OCI-LY7 (cell line): ENCODE results near the gene GTPBP4. TPM values are rescaled to one million over a fixed set of nuclear protein-coding genes. Genes with fewer than 3 reads are reported as not detected.
A peak's percentile ranks its signal among the peaks of the same experiment; 100 is the strongest.

ENCODE experiments used
- BruUV-seq: library from RNA; stranded (reverse); fragments of 400-500 nt; replicated peaks from 2 replicates; lab custom pipeline; 2021; lab: Mats Ljungman, UMichigan
- CTCF ChIA-PET: fragments of 300-600 bp; sonication (Branson Sonifier 250); formaldehyde crosslinking; loops from one replicate; lab custom pipeline; 2022; ENCODE audit warnings: antibody characterized with exemption; ENCODE audit not compliant: unreplicated experiment; lab: Charles Lee
- POLR2A ChIA-PET: fragments of 300-600 bp; sonication (Branson Sonifier 250); formaldehyde crosslinking; loops from one replicate; lab custom pipeline; 2022; ENCODE audit warnings: antibody characterized with exemption; lab: Charles Lee
- DNase-seq: peaks from one replicate; pipeline ENCODE4 v3.0.0-alpha.2; 2015; ENCODE audit warnings: low spot score
- H2AFZ ChIP-seq: fragments of 200-600 bp; sonication (generic), shearing (Covaris generic); 2 replicates; pipeline ENCODE4 v1.6.1; 2014; ENCODE audit warnings: mild to moderate bottlenecking, antibody characterized with exemption, low read length, moderate library complexity
- H3K27ac ChIP-seq: fragments of 200-600 bp; sonication (generic); 2 replicates; pipeline ENCODE4 v1.5.1; 2014; ENCODE audit warnings: mixed run types, low read depth, mild to moderate bottlenecking, moderate library complexity, low read length, inconsistent platforms; ENCODE audit not compliant: poor library complexity, severe bottlenecking
- H3K36me3 ChIP-seq: fragments of 200-600 bp; sonication (generic); 2 replicates; pipeline ENCODE4 v1.6.1; 2014; ENCODE audit warnings: mild to moderate bottlenecking, antibody characterized with exemption, low read length, moderate library complexity, mixed read lengths; ENCODE audit not compliant: insufficient read depth
- H3K4me1 ChIP-seq: fragments of 200-600 bp; sonication (generic); 2 replicates; pipeline ENCODE4 v1.5.1; 2014; ENCODE audit warnings: mild to moderate bottlenecking, low read length; ENCODE audit not compliant: insufficient read depth, poor library complexity, severe bottlenecking
- H3K4me2 ChIP-seq: fragments of 200-600 bp; sonication (generic); 2 replicates; pipeline ENCODE4 v1.6.1; 2014; ENCODE audit warnings: mild to moderate bottlenecking, low read length
- H3K4me3 ChIP-seq: fragments of 200-600 bp; sonication (generic); 2 replicates; pipeline ENCODE4 v1.5.1; 2014; ENCODE audit warnings: mild to moderate bottlenecking, low read depth, low read length; ENCODE audit not compliant: poor library complexity, severe bottlenecking
- H3K79me2 ChIP-seq: fragments of 200-600 bp; sonication (generic); 2 replicates; pipeline ENCODE4 v1.6.1; 2016; ENCODE audit warnings: low read depth, mild to moderate bottlenecking, low read length, moderate library complexity, mixed read lengths; ENCODE audit not compliant: insufficient read depth
- H3K9me2 ChIP-seq: fragments of 200-600 bp; sonication (generic); 2 replicates; pipeline ENCODE4 v1.6.1; 2016; ENCODE audit warnings: mild to moderate bottlenecking, low read length, mixed read lengths; ENCODE audit not compliant: insufficient read depth
- H3K9me3 ChIP-seq: fragments of 200-600 bp; sonication (generic); 2 replicates; pipeline ENCODE4 v1.6.1; 2014; ENCODE audit warnings: mild to moderate bottlenecking, mixed run types, low read length, mixed read lengths
- H4K20me1 ChIP-seq: fragments of 200-600 bp; sonication (generic); 2 replicates; pipeline ENCODE4 v1.6.1; 2014; ENCODE audit warnings: mild to moderate bottlenecking, antibody characterized with exemption, low read length, moderate library complexity, mixed read lengths; ENCODE audit not compliant: insufficient read depth
- EZH2phosphoT487 ChIP-seq: fragments of 200-600 bp; sonication (generic); IDR thresholded peaks from 2 replicates; pipeline ENCODE4 v1.6.1; 2018; ENCODE audit warnings: low read depth, borderline replicate concordance, mild to moderate bottlenecking, mixed run types, antibody characterized with exemption, low read length, moderate library complexity, mixed read lengths
- intact Hi-C: fragments of 100-400 bp; cut with micrococcal nuclease; formaldehyde crosslinking; loops from one replicate; pipeline ENCODE4 v1.10.0; 2022; ENCODE audit not compliant: unreplicated experiment
- total RNA-seq, 2 experiments: library from RNA; depleted of rRNA in 1 of 2; stranded (reverse); fragments of >200 nt in 1 of 2; shearing (Covaris generic) in 1 of 2; gene quantifications; 2 replicates each; pipeline ENCODE4 v1.2.3, GENCODE V29; 2014 to 2022
- TF ChIP-seq, protein P1 (sequence below): fragments of 200-600 bp; sonication (generic); conservative IDR thresholded peaks from 2 replicates; pipeline ENCODE4 v1.5.1; 2014; ENCODE audit warnings: mild to moderate bottlenecking, antibody characterized with exemption, low read length, moderate library complexity, mixed read lengths

Gene GTPBP4
- total RNA-seq, 2 experiments from 2014 or later = 61.0 to 108 TPM

DNA sequence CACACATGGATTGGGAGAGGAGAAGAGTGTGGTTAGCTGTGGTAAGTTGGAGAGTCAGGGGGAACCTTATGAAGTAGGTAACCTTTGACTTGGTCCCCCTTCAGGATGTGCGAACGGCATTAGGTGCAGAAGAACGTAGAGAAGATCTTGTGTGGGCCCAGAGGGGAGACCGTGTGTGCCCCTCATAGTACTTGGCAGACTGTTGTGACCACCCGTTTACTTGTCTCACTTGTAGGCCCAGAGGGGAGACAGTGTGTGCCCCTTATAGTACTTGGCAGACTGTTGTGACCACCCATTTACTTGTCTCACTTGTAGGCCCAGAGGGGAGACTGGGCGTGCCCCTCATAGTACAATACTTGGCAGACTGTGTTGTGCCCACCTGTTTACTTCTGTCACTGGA lies 2.6 kb downstream of the GTPBP4 start:
- Histone ChIP-seq H2AFZ (no peak overlapping the region), H3K9me3 (no peaks in the 10 kb centered on the region; the same call in 1 of the 2 replicates), H4K20me1 (peaks cover 24% of the 10 kb centered on the region), H3K79me2 (peaks cover 76% of the 10 kb centered on the region), H3K4me2 (peak overlapping the region; percentile 7; the same call in 1 of the 2 replicates), H3K36me3 (peaks cover 72% of the 10 kb centered on the region), H3K27ac (no peak overlapping the region), H3K4me1 (peaks cover 26% of the 10 kb centered on the region), H3K9me2 (no peaks in the 10 kb centered on the region), H3K4me3 (peak overlapping the region; percentile 18)
- DNase-seq = no peak
- no TSS peak for BruUV-seq
- TF ChIP-seq, protein P1, sequence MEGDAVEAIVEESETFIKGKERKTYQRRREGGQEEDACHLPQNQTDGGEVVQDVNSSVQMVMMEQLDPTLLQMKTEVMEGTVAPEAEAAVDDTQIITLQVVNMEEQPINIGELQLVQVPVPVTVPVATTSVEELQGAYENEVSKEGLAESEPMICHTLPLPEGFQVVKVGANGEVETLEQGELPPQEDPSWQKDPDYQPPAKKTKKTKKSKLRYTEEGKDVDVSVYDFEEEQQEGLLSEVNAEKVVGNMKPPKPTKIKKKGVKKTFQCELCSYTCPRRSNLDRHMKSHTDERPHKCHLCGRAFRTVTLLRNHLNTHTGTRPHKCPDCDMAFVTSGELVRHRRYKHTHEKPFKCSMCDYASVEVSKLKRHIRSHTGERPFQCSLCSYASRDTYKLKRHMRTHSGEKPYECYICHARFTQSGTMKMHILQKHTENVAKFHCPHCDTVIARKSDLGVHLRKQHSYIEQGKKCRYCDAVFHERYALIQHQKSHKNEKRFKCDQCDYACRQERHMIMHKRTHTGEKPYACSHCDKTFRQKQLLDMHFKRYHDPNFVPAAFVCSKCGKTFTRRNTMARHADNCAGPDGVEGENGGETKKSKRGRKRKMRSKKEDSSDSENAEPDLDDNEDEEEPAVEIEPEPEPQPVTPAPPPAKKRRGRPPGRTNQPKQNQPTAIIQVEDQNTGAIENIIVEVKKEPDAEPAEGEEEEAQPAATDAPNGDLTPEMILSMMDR = no peak
- no peak for TF ChIP-seq EZH2phosphoT487
- CTCF ChIA-PET = no interaction called here
- POLR2A ChIA-PET = no interaction called here
- intact Hi-C loops = loop anchor here (10.0 kb wide), 1 partner anchor 166 kb away; no protein-coding TSS in a partner anchor

DNA sequence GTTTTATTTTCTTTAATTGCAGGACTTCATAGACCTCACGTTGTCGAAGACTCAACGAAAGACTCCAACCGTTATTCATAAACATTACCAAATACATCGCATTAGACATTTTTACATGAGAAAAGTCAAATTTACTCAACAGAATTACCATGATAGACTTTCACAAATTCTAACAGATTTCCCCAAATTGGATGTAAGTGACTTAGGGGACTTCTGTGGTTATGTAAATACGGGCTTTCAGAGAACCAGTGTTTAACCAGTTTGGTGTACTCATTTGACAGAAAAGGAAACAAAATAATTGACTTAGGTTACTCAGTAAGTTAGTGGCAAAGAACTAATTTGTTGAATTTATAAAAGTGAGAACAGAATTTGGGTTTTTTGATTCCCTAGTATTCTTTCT lies 4.2 kb downstream of the GTPBP4 start:
- Histone ChIP-seq H3K27ac (no peak overlapping the region), H3K79me2 (peaks cover 71% of the 10 kb centered on the region), H3K4me1 (peaks cover 18% of the 10 kb centered on the region), H3K9me3 (no peaks in the 10 kb centered on the region; the same call in 1 of the 2 replicates), H2AFZ (no peak overlapping the region), H3K36me3 (peaks cover 88% of the 10 kb centered on the region), H3K4me3 (no peak overlapping the region), H3K4me2 (no peak overlapping the region), H4K20me1 (peaks cover 24% of the 10 kb centered on the region), H3K9me2 (no peaks in the 10 kb centered on the region)
- CTCF ChIA-PET = no interaction called here
- no peak for DNase-seq
- POLR2A ChIA-PET = interaction anchor here (0.6 kb wide), 2 partner anchors 11 to 109 kb away, joined by 3 to 4 read pairs; no protein-coding TSS in a partner anchor
- intact Hi-C loops = loop anchor here (10.0 kb wide), 1 partner anchor 168 kb away; no protein-coding TSS in a partner anchor
- no TSS peak for BruUV-seq
- TF ChIP-seq EZH2phosphoT487 = no peak
- TF ChIP-seq, protein P1 = no peak

DNA sequence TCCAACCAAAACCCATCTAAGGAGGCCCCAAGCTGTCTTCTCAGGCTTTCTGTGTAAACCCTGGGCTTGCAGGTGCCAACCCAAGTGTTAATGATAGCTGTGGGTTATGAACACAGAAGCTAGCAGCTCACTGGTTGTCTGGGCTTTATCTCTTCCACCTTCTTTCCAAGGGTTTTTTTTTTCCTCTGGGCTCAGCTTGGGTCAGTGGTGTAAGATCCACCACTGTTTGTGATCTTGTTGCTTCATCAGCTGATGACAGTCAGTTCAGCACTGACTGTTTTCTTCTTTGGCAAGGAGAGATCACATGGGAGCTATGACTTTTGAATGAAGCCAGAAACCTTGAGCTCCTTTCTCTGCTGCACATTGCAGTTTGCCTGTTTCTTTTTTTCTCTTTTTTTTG lies 4.6 kb downstream of the GTPBP4 start:
- Histone ChIP-seq H2AFZ (no peak overlapping the region), H4K20me1 (peaks cover 24% of the 10 kb centered on the region), H3K79me2 (peaks cover 69% of the 10 kb centered on the region), H3K4me1 (peaks cover 16% of the 10 kb centered on the region), H3K9me3 (no peaks in the 10 kb centered on the region; the same call in 1 of the 2 replicates), H3K4me2 (no peak overlapping the region), H3K9me2 (no peaks in the 10 kb centered on the region), H3K36me3 (peaks cover 92% of the 10 kb centered on the region), H3K4me3 (no peak overlapping the region), H3K27ac (no peak overlapping the region)
- intact Hi-C loops = loop anchor here (10.0 kb wide), 1 partner anchor 168 kb away; no protein-coding TSS in a partner anchor
- DNase-seq = no peak
- ChIA-PET POLR2A (interaction anchor here (0.6 kb wide), 1 partner anchor 11 kb away, joined by 3 read pairs; no protein-coding TSS in a partner anchor), CTCF (no interaction called here)
- BruUV-seq = no TSS peak
- TF ChIP-seq EZH2phosphoT487 = no peak
- TF ChIP-seq, protein P1 = no peak
